Measurements from ENCODE around the gene HRH3.

HRH3 gene

DNA sequence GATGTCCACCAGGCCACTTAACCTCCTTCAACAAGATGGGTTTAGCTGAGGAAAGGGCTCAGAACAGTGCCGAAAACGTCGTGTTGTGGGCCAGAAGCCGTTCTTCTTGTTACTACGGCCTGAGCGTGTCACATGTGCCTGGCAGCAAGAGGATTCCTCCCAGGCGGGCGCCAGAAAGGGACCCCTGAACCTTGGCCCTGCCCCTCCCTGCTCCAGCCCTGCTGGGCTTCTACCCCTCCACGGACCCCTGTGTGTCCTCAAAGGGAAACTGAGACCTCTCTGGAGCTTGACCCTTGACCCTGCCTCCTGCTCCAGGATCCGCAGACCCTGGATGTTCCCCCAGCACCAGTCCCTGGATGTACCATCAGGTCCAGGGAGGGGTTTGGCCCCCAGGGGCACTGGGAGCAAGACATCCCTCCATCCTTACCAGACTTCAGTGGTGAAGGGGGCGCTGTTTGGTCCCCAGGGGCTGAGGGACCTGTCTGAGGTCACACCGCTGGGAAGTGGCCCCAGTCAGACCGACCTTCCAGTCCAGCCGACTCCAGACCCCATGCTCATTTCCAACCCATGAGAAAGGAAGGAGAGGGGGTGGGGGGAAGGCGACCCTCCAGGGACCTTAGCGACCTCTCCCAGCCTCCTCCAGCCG is 10.1 kb downstream of the HRH3 start:
- H3K9me3 ChIP-seq (ENCODE audit: control insufficient read depth, insufficient read depth, low read length), result no peaks in the 10 kb centered on the region
- no peak overlapping the region for H3K9ac ChIP-seq (ENCODE audit: low read depth, low read length)
- H3K4me1 ChIP-seq (ENCODE audit: insufficient read depth, low read length), result no peaks in the 10 kb centered on the region
- H3K36me3 ChIP-seq (ENCODE audit: insufficient read depth, low read length), result no peaks in the 10 kb centered on the region

DNA sequence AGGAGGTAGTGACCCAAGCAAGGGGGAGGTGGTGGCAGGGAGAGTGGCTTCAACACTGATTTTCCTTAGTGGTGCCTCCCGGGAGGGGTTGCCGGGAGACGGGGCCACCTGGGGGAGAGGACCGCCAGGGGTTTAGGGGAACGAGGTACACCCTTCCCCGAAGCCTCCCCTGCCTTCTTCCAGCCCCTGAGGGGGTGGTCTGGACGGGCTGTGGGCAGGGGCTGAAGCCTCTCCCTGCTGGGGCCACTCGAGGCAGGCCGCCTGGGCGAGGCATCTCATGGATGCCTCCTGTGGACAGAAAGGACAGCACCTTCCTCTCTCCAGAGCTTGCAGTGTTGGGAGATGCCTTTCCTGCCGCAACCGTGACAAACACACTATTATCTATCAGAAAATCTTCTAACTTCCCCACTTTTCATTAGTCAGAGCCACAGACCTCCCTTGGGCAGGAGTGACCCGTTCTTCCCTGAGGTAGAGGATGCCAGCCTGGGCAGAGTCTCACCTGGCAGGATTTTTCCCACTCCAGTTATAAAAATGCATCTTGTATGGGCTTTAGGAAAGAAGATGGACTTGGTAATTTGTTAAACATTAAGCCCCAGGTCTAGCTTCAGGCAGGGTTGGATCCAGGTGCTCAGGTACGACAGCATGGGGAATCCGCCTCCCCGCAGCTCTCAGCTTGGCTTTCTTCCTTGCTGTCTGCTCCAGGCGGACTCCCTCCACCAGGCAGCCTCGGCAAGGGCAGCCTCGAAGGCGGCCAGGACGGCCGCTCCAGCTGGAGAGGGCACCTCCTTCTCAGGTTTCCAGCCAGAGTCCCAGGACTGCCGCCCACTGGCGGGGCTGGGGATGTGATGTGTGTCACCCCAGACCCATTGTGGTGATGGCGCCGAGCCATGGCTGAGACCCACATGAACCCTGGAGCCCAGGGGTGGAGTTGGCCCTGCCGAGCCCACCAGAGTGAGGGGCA is 11.0 kb downstream of the HRH3 start:
- no peak overlapping the region for H3K9ac ChIP-seq (ENCODE audit: low read depth, low read length)
- H3K4me1 ChIP-seq (ENCODE audit: insufficient read depth, low read length), result no peaks in the 10 kb centered on the region

DNA sequence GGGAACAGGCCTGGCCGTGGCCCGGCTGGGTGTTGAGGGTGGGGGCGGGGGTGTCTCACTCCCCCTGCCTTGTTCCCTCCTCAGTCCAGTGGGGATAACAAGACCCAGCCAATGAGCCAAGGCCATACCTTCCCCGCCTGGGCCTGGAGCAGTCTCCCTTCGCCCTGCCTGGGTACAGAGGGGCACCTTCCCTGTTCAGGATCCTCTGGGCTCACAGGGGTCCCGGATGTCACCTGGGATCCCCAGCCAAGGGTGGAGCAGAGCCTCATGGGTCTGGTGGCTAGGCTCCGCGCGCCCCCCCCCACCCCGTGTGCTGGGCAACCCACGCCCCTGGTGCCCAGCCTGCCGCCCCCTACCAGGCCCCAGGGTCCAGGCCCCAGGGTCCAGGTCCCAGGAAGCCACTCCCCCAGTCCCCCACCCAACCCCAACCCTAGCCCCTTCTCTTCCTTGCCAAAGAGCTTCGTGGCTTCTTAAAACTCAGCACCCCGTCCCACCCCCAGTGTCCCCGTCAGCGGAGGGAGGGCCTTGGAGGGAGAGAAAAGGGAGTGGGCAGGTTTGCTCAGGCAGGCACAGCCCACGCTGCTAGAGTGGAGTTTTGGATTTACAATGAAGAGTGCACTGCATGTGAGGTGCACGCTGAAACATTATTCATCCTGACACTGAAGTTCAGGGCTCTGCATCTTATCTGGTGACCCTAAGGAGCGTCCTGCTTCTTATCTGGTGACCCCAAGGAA is 11.8 kb downstream of the HRH3 start:
- H3K36me3 ChIP-seq (ENCODE audit: insufficient read depth, low read length), result no peaks in the 10 kb centered on the region
- H3K9ac ChIP-seq (ENCODE audit: low read depth, low read length), result no peak overlapping the region
- H3K9me3 ChIP-seq (ENCODE audit: control insufficient read depth, insufficient read depth, low read length), result no peaks in the 10 kb centered on the region
- no peaks in the 10 kb centered on the region for H3K4me1 ChIP-seq (ENCODE audit: insufficient read depth, low read length)

More for the DNA sequence above, 11.0 kb downstream of the HRH3 start:
- no peaks in the 10 kb centered on the region for H3K36me3 ChIP-seq (ENCODE audit: insufficient read depth, low read length)
- H3K9me3 ChIP-seq (ENCODE audit: control insufficient read depth, insufficient read depth, low read length), result no peaks in the 10 kb centered on the region

DNA sequence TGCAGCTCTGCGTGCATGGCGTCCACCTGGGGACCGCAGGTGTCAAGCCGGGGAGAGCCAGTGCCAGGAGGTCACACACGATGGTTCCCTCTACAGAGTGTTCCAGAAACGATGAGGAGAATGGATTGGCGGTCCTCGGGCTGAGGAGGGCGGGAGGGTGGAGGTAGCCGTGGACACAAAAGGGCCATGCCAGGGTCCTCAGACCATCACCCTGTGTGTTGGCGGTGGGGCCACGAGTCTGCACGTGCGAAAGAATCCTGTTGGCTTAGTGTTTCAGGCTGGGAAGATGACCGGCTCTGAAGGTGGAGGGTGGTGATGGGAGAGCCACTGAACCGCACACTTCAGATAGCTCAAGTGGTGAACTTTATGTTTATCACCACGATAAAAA is 13.7 kb downstream of the HRH3 start:
- Histone ChIP-seq H3K36me3 (ENCODE audit: insufficient read depth, low read length) (no peaks in the 10 kb centered on the region), H3K4me1 (ENCODE audit: insufficient read depth, low read length) (no peaks in the 10 kb centered on the region), H3K9me3 (ENCODE audit: control insufficient read depth, insufficient read depth, low read length) (no peaks in the 10 kb centered on the region), H3K9ac (ENCODE audit: low read depth, low read length) (no peak overlapping the region)

DNA sequence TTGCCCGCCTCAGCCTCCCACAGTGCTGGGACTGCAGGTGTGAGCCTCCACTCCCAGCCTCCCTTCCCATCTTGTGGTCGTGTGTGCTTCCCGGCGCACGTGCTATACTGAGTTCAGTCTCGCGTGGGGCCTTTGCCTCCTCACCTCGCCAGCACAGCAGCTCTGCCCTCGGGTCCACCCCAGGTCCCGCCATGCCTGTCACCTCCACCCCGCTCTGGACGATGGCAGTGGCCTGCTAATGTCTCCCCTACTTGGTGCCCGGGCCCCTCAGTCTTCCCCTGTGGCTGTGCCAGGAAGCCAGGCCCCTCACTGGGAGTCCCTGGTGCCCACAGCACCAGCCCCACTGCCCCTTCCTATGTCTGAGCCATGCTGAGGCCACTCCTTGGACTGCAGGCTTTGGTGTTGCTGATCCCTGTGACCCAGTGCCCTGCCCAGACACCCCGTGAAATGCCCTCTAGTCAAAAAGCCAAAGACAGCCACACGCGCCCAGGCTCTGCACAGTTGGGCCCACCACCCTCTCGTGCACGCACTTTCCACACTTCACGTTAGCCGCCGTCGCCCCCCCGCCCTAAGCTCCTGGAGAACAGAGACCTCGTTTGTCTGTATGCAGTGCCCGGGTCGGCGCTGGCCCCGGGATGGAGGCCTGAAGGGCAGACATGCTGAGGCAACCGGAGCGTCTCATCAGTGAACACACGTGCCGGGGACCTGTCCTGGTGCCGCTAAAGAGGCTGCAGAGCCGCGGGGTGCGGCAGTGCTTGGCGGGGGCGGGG is 14.3 kb downstream of the HRH3 start:
- no peaks in the 10 kb centered on the region for H3K4me1 ChIP-seq (ENCODE audit: insufficient read depth, low read length)
- H3K9me3 ChIP-seq (ENCODE audit: control insufficient read depth, insufficient read depth, low read length), result no peaks in the 10 kb centered on the region
- H3K9ac ChIP-seq (ENCODE audit: low read depth, low read length), result no peak overlapping the region
- no peaks in the 10 kb centered on the region for H3K36me3 ChIP-seq (ENCODE audit: insufficient read depth, low read length)

DNA sequence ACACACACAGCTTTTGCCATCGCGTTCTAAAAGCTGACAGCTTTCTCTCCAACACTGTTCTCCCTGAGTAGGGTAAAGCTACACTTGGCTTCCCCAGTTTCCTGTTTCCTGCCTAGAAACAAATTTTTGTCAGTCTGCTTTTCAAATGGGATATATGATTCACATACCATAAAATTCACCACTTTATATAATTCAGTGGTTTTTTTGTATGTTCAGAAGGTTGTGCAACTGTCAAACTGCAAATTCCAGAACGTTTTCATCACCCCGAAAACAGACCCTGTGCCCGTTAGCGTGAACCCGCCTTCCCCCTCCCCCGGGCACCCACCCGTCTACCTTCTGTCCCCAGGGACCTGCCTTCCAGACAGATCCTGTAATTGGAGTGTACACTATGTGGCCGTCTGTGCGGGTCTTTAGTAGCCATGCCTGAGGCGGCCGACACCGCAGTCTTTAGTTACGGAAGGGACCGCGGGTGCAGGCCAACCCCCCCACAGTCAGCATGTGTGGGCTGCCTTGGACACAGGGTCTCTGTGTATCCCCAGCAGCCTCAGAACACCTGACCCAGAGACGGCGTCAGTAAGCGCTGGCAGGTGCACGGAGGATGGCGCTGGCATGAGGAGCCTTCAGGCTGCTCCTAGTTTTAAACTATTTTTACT is 16.6 kb downstream of the HRH3 start:
- Histone ChIP-seq H3K9ac (ENCODE audit: low read depth, low read length) (no peak overlapping the region), H3K36me3 (ENCODE audit: insufficient read depth, low read length) (no peaks in the 10 kb centered on the region), H3K9me3 (ENCODE audit: control insufficient read depth, insufficient read depth, low read length) (no peaks in the 10 kb centered on the region), H3K4me1 (ENCODE audit: insufficient read depth, low read length) (no peaks in the 10 kb centered on the region)

DNA sequence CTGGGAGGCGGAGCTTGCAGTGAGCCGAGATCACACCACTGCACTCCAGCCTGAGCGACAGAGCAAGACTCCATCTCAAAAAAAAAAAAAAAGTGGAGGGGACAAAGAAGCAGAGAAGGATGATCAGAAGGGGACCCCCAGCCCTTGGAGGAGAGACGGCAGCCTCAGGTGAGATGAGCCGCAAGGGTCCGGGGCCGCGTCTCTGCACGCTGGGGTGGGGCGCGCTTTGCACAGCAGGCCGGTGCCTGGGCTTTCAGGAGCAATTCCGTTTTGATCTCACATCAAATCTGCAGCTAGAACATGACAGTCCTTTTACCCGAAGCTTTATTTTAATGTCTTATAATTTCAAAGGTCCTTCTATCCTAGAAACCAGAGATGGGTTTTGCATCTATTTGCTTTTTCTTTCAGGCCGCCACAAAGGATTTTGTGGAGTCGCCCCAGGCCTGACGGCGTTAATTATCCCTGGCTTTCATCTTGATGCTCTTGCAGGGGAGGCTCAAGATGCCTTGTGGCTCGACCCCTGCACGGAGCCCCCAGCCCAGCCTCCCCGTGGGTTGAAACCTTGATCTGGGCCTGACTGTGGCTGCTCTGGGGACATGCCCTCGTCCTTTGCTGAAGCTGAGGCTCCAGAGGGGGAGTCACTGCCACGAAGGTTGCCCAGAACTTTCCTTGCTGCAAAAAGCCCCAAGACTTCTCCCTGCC is 17.3 kb downstream of the HRH3 start:
- Histone ChIP-seq H3K9me3 (ENCODE audit: control insufficient read depth, insufficient read depth, low read length) (no peaks in the 10 kb centered on the region), H3K9ac (ENCODE audit: low read depth, low read length) (no peak overlapping the region), H3K4me1 (ENCODE audit: insufficient read depth, low read length) (no peaks in the 10 kb centered on the region), H3K36me3 (ENCODE audit: insufficient read depth, low read length) (no peaks in the 10 kb centered on the region)

DNA sequence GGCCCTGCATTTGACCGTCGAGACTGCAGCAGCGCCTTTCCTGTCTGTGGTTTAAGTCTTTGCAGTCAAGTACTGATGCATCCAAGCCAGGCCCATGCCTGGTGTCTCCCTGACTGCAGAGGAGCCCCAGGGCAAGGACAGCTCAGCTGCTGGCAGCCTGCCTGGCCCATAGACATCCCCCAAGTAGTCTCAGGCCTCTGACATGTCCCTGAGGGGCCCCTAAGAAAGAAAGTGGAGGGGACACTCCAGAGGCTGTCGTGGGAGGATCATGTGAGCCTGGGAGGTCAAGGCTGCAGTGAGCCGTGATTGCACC is 18.0 kb downstream of the HRH3 start:
- Histone ChIP-seq H3K36me3 (ENCODE audit: insufficient read depth, low read length) (no peaks in the 10 kb centered on the region), H3K9ac (ENCODE audit: low read depth, low read length) (no peak overlapping the region), H3K9me3 (ENCODE audit: control insufficient read depth, insufficient read depth, low read length) (no peaks in the 10 kb centered on the region), H3K4me1 (ENCODE audit: insufficient read depth, low read length) (no peaks in the 10 kb centered on the region)

DNA sequence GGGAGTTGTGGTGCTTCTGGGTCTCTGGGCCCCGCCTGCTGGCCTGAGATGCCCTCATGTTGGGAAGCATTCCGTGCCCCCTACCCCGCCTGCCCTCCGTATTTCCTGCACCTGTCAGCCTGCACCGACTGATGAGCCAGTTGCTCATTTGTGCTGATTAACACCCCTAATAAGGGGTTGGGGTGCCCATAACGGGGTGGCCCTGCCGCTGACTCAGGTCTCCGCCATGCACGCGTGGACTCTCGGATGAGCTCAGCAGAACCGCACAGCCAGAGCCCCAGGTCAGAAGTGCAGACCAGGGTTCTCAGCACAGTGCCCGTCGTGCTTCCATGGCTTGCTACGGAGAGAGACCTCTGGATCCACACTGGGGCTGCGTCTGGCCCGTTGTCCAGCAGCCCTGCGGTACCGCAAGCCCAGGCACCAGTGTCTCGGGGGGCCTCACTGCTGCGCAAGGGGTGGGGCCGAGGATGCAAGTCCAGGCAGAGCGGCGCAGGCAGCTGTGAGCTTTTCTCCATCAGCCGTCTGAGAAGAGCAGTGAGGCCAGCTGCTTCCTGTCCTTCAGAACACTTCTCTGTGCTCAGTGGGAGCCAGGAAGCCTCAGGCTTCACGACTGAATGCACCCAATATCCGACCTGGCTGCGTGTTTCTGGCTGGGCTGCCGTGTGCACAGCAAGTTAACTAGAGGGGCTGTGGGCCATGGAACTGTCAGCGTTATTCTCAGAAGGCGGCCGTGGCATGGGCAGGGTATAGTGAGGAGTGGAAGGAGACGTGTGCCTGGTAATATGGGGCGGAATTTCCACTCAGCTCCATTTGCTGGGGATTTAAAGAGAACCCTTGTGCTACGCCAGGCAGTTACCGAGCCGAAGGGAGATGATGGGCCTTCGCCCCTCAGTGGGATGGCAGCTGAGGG is 18.6 kb downstream of the HRH3 start:
- no peaks in the 10 kb centered on the region for H3K36me3 ChIP-seq (ENCODE audit: insufficient read depth, low read length)
- no peaks in the 10 kb centered on the region for H3K4me1 ChIP-seq (ENCODE audit: insufficient read depth, low read length)
- no peaks in the 10 kb centered on the region for H3K9me3 ChIP-seq (ENCODE audit: control insufficient read depth, insufficient read depth, low read length)

DNA sequence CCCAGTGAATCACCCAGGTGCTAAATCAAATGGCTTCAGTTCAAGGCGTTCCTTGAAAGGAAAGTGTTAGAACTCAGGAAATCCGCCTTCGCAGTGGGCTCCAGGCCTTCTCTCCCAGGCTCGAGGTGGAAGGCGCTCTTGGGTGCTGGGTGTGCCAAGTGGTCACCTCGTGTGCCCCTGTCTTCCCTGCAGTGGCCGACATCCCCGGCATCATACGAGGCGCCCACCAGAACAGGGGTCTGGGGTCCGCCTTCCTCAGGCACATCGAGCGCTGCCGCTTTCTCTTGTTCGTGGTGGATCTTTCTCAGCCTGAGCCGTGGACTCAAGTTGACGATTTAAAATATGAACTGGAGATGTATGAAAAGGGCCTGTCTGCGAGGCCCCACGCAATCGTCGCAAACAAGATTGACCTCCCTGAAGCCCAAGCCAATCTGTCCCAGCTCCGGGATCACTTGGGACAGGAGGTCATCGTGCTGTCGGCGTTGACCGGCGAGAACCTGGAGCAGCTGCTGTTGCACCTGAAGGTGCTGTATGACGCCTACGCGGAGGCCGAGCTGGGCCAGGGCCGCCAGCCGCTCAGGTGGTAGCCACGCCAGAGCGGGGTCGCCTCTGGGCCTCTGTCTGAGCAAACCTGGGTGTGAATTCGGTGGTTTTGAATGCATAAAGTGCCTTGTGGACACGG is 19.4 kb downstream of the HRH3 start:
- H3K9me3 ChIP-seq (ENCODE audit: control insufficient read depth, insufficient read depth, low read length), result no peaks in the 10 kb centered on the region
- H3K9ac ChIP-seq (ENCODE audit: low read depth, low read length), result no peak overlapping the region
- no peaks in the 10 kb centered on the region for H3K4me1 ChIP-seq (ENCODE audit: insufficient read depth, low read length)
- no peaks in the 10 kb centered on the region for H3K36me3 ChIP-seq (ENCODE audit: insufficient read depth, low read length)

More for the DNA sequence above, 18.6 kb downstream of the HRH3 start:
- H3K9ac ChIP-seq (ENCODE audit: low read depth, low read length), result no peak overlapping the region

DNA sequence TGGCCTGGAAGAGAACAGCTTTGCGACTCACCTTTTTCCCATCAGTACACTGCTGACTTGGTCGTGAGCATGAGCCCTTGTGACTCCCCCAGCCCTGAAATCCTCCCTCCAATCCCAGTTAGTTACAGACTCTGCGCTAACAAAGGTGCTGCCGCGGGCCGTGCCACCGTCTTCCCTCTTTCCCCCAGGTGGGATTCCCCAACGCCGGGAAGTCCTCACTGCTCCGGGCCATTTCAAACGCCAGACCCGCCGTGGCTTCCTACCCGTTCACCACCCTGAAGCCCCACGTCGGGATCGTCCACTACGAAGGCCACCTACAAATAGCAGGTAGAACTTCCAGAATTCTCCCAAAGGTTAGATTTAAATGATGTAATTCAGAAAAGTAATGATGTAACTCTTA is 21.1 kb downstream of the HRH3 start:
- Histone ChIP-seq H3K36me3 (ENCODE audit: insufficient read depth, low read length) (no peaks in the 10 kb centered on the region), H3K9ac (ENCODE audit: low read depth, low read length) (no peak overlapping the region)

DNA sequence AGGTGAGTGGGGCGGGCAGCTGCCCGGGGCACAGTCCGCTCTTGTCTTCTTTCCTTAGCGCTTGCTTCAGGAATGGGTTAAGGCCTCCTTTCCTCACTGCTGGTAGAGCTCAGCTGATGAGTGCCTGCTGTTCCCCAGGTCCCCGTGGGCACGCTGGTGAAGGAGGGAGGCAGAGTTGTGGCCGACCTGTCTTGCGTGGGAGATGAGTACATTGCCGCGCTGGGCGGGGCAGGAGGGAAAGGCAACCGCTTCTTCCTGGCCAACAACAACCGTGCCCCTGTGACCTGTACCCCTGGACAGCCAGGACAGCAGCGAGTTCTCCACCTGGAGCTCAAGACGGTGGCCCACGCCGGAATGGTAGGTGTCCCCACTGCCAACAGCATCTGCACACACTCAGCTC is 21.6 kb downstream of the HRH3 start:
- no peaks in the 10 kb centered on the region for H3K9me3 ChIP-seq (ENCODE audit: control insufficient read depth, insufficient read depth, low read length)
- no peak overlapping the region for H3K9ac ChIP-seq (ENCODE audit: low read depth, low read length)
- H3K36me3 ChIP-seq (ENCODE audit: insufficient read depth, low read length), result no peaks in the 10 kb centered on the region
- H3K4me1 ChIP-seq (ENCODE audit: insufficient read depth, low read length), result no peaks in the 10 kb centered on the region

More for the DNA sequence above, 21.1 kb downstream of the HRH3 start:
- H3K4me1 ChIP-seq (ENCODE audit: insufficient read depth, low read length), result no peaks in the 10 kb centered on the region
- H3K9me3 ChIP-seq (ENCODE audit: control insufficient read depth, insufficient read depth, low read length), result no peaks in the 10 kb centered on the region

All from ES-I3 (cell line).